HG02938 (cell line): ENCODE data around the gene LMBRD1.
A peak's percentile ranks its signal among the peaks of the same experiment; 100 is the strongest.
"Not testable (repeated sequence)": the region's sequence is repeated elsewhere in the genome, so short reads cannot be mapped to it uniquely, and the experiment has no call there.

Source experiments
- ATAC-seq: cut with Tn5 transposase; IDR thresholded peaks from one replicate; pipeline ENCODE4 v1.9.1; 2021; ENCODE audit warnings: mild to moderate bottlenecking, moderate library complexity; ENCODE audit not compliant: unreplicated experiment

LMBRD1 gene

GRCh38 chr6:69798796-69799195 lies 2.0 kb upstream of the LMBRD1 start:
- ATAC-seq: not testable (repeated sequence)

- ATAC-seq: peak; percentile 27
These were observed 653 bp downstream of the LMBRD1 start for GRCh38 chr6:69796073-69796641.

- peak; percentile 37 for ATAC-seq
These were observed 1.2 kb downstream of the LMBRD1 start for GRCh38 chr6:69795469-69796072.

- ATAC-seq: no peak
These were observed 4.5 kb downstream of the LMBRD1 start for GRCh38 chr6:69792292-69792691.

GRCh38 chr6:69791065-69791471 lies 5.7 kb downstream of the LMBRD1 start:
- peak; percentile 46 for ATAC-seq

GRCh38 chr6:69790629-69791028 lies 6.2 kb downstream of the LMBRD1 start:
- peak; percentile 21 for ATAC-seq

- peak; percentile 45 for ATAC-seq
These were observed 7.2 kb downstream of the LMBRD1 start for GRCh38 chr6:69789578-69789977.

GRCh38 chr6:69787436-69787835 lies 9.4 kb downstream of the LMBRD1 start:
- ATAC-seq: not testable (repeated sequence)

GRCh38 chr6:69785697-69786096 lies 11.1 kb downstream of the LMBRD1 start:
- ATAC-seq: no peak

- ATAC-seq: peak; percentile 74
These were observed 12.0 kb downstream of the LMBRD1 start for GRCh38 chr6:69784595-69785377.

GRCh38 chr6:69783108-69783507 lies 13.7 kb downstream of the LMBRD1 start:
- no peak for ATAC-seq

- no peak for ATAC-seq
These were observed 16.1 kb downstream of the LMBRD1 start for GRCh38 chr6:69780585-69781178.

- no peak for ATAC-seq
These were observed 20.9 kb downstream of the LMBRD1 start for GRCh38 chr6:69775941-69776340.

GRCh38 chr6:69775585-69775849 lies 21.3 kb downstream of the LMBRD1 start:
- no peak for ATAC-seq

GRCh38 chr6:69774740-69775584 lies 21.8 kb downstream of the LMBRD1 start:
- ATAC-seq: no peak

- ATAC-seq: no peak
These were observed 25.5 kb downstream of the LMBRD1 start for GRCh38 chr6:69771158-69771906.

- no peak for ATAC-seq
These were observed 28.1 kb downstream of the LMBRD1 start for GRCh38 chr6:69768664-69769063.

GRCh38 chr6:69763763-69764162 lies 33.0 kb downstream of the LMBRD1 start:
- no peak for ATAC-seq

- ATAC-seq: no peak
These were observed 35.0 kb downstream of the LMBRD1 start for GRCh38 chr6:69761853-69762252.

- ATAC-seq: no peak
These were observed 38.6 kb downstream of the LMBRD1 start for GRCh38 chr6:69758214-69758613.
